Calu3 (cell line): ENCODE results near the gene EPDR1. TPM values are rescaled to one million over a fixed set of nuclear protein-coding genes. Genes with fewer than 3 reads are reported as not detected.

Source experiments
- BruUV-seq: library from RNA; stranded (reverse); fragments of 400-500 nt; replicated peaks from 2 replicates; lab custom pipeline; 2021; lab: Mats Ljungman, UMichigan
- CTCF ChIA-PET: fragments of 300-600 bp; sonication (Branson Sonifier 250); formaldehyde crosslinking; loops from one replicate; lab custom pipeline; 2022; ENCODE audit warnings: antibody characterized with exemption; lab: Charles Lee
- DNase-seq: peaks from one replicate; pipeline ENCODE4 v3.0.0; 2022
- H3K27ac Mint-ChIP-seq: one replicate; pipeline ENCODE4 v1.8.0; 2022; ENCODE audit warnings: mixed read lengths; ENCODE audit not compliant: unreplicated experiment
- H3K27me3 Mint-ChIP-seq: one replicate; pipeline ENCODE4 v1.8.0; 2022; ENCODE audit warnings: mixed read lengths; ENCODE audit not compliant: unreplicated experiment
- H3K36me3 Mint-ChIP-seq: one replicate; pipeline ENCODE4 v1.8.0; 2022; ENCODE audit warnings: mild to moderate bottlenecking, moderate library complexity, mixed read lengths; ENCODE audit not compliant: insufficient read depth, unreplicated experiment
- H3K4me1 Mint-ChIP-seq: one replicate; pipeline ENCODE4 v1.8.0; 2022; ENCODE audit warnings: mild to moderate bottlenecking, low read depth, mixed read lengths; ENCODE audit not compliant: unreplicated experiment
- H3K4me3 Mint-ChIP-seq: one replicate; pipeline ENCODE4 v1.8.0; 2022; ENCODE audit warnings: mild to moderate bottlenecking, low read depth, moderate library complexity, mixed read lengths; ENCODE audit not compliant: unreplicated experiment
- H3K9me3 Mint-ChIP-seq: one replicate; pipeline ENCODE4 v1.8.0; 2022; ENCODE audit warnings: low read depth, mixed read lengths; ENCODE audit not compliant: unreplicated experiment
- intact Hi-C: fragments of 100-400 bp; cut with micrococcal nuclease; formaldehyde crosslinking; loops from one replicate; pipeline ENCODE4 v1.10.0; 2022; ENCODE audit not compliant: unreplicated experiment
- total RNA-seq: library from RNA; stranded (reverse); gene quantifications from 2 replicates; pipeline ENCODE4 v1.2.3, GENCODE V29; 2022
- TF ChIP-seq, protein P1 (sequence below): fragments of 200-600 bp; IDR thresholded peaks from one replicate; pipeline ENCODE4 v1.8.0; 2022; ENCODE audit warnings: antibody characterized with exemption; ENCODE audit not compliant: unreplicated experiment

Gene EPDR1
- total RNA-seq, 1 experiment from 2014 or later = 60.5 TPM

DNA sequence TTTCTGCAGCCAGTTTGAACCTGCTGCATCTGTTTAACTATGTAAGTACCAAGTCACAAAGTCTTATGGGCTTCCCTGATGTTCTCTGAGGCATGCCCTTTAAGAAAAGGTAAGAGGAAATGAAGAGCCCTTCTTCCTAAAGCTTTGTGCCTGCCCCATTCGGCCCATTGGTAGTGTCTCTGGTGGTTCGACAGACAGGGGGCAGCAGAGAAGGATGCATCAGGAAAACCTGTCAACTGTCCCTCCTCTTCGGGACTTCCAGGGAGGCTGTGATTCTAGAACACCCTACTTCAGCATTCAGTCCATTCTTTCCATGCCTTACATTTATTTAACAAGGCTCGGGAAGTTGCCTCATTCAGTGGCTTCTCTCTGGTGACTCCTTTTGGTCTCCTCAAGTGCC lies 1.9 kb upstream of the EPDR1 start:
- Mint-ChIP-seq H3K4me1 (peaks cover 48% of the 10 kb centered on the region), H3K36me3 (peaks cover 39% of the 10 kb centered on the region), H3K27me3 (peaks cover 29% of the 10 kb centered on the region), H3K4me3 (no peak overlapping the region), H3K27ac (no peak overlapping the region), H3K9me3 (peaks cover 3% of the 10 kb centered on the region)
- CTCF ChIA-PET = interaction anchor here (0.6 to 3.1 kb wide), 3 partner anchors 26 to 936 kb away, joined by 3 to 19 read pairs (median 3); no protein-coding TSS in a partner anchor
- TF ChIP-seq, protein P1, sequence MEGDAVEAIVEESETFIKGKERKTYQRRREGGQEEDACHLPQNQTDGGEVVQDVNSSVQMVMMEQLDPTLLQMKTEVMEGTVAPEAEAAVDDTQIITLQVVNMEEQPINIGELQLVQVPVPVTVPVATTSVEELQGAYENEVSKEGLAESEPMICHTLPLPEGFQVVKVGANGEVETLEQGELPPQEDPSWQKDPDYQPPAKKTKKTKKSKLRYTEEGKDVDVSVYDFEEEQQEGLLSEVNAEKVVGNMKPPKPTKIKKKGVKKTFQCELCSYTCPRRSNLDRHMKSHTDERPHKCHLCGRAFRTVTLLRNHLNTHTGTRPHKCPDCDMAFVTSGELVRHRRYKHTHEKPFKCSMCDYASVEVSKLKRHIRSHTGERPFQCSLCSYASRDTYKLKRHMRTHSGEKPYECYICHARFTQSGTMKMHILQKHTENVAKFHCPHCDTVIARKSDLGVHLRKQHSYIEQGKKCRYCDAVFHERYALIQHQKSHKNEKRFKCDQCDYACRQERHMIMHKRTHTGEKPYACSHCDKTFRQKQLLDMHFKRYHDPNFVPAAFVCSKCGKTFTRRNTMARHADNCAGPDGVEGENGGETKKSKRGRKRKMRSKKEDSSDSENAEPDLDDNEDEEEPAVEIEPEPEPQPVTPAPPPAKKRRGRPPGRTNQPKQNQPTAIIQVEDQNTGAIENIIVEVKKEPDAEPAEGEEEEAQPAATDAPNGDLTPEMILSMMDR = peak; percentile 22
- DNase-seq = no peak
- no TSS peak for BruUV-seq
- intact Hi-C loops = loop anchor here (5.0 kb wide), 2 partner anchors 154 to 304 kb away; no protein-coding TSS in a partner anchor

GRCh38 chr7:37920849-37921805 lies 687 bp downstream of the EPDR1 start:
- TF ChIP-seq, protein P1 = peak; percentile 28
- peaks cover 3% of the 10 kb centered on the region for H3K9me3 Mint-ChIP-seq
- H3K4me3 Mint-ChIP-seq = peak overlapping the region; percentile 94
- CTCF ChIA-PET = interaction anchor here (0.6 to 1.9 kb wide), 15 partner anchors 9 to 720 kb away, joined by 3 to 8 read pairs (median 3); no protein-coding TSS in a partner anchor
- peaks cover 19% of the 10 kb centered on the region for H3K27me3 Mint-ChIP-seq
- peak; percentile 54 for DNase-seq
- peaks cover 41% of the 10 kb centered on the region for H3K4me1 Mint-ChIP-seq
- H3K36me3 Mint-ChIP-seq = peaks cover 34% of the 10 kb centered on the region
- H3K27ac Mint-ChIP-seq = peak overlapping the region; percentile 68
- intact Hi-C loops = loop anchor here (2.0 to 5.0 kb wide), 3 partner anchors 22 to 258 kb away; partner anchors contain the start of gene STARD3NL
- no TSS peak for BruUV-seq

- H3K4me3 Mint-ChIP-seq = peak overlapping the region; percentile 94
- BruUV-seq = TSS peak; percentile 67
Measured at GRCh38 chr7:37921876-37922275, 1.4 kb downstream of the EPDR1 start.

GRCh38 chr7:37923996-37924395 lies 3.6 kb downstream of the EPDR1 start:
- BruUV-seq = no TSS peak
- H3K36me3 Mint-ChIP-seq = peaks cover 19% of the 10 kb centered on the region
- CTCF ChIA-PET = no interaction called here
- no peak overlapping the region for H3K27ac Mint-ChIP-seq
- no peak overlapping the region for H3K4me3 Mint-ChIP-seq
- TF ChIP-seq, protein P1 = no peak
- peaks cover 29% of the 10 kb centered on the region for H3K4me1 Mint-ChIP-seq
- H3K9me3 Mint-ChIP-seq = peaks cover 3% of the 10 kb centered on the region
- DNase-seq = no peak
- H3K27me3 Mint-ChIP-seq = peaks cover 11% of the 10 kb centered on the region
- intact Hi-C loops = loop anchor here (5.0 kb wide), 1 partner anchor 63 kb away; no protein-coding TSS in a partner anchor

More at GRCh38 chr7:37921876-37922275, 1.4 kb downstream of the EPDR1 start:
- Mint-ChIP-seq H3K36me3 (peaks cover 27% of the 10 kb centered on the region), H3K4me1 (peaks cover 38% of the 10 kb centered on the region), H3K9me3 (peaks cover 3% of the 10 kb centered on the region), H3K27ac (no peak overlapping the region), H3K27me3 (peaks cover 16% of the 10 kb centered on the region)
- DNase-seq = no peak
- intact Hi-C loops = loop anchor here (2.0 to 5.0 kb wide), 3 partner anchors 21 to 257 kb away; partner anchors contain the start of gene STARD3NL
- TF ChIP-seq, protein P1 = no peak
- CTCF ChIA-PET = interaction anchor here (1.9 kb wide), 1 partner anchor 414 kb away, joined by 4 read pairs; no protein-coding TSS in a partner anchor
